GM13976 (cell line): ENCODE measurements around the gene ZIC5.

Source experiments
- DNase-seq: peaks from one replicate; pipeline ENCODE4 v3.0.0; 2012; ENCODE audit warnings: low spot score
- CTCF ChIP-seq: IDR thresholded peaks from 2 replicates; pipeline ENCODE4 v1.5.1; 2012; ENCODE audit warnings: borderline replicate concordance, mild to moderate bottlenecking; ENCODE audit not compliant: insufficient read depth; ENCODE audit errors: extremely low read depth, missing control alignments, control extremely low read depth
- in situ Hi-C: fragments of 300-500 bp; cut with MboI; formaldehyde crosslinking; loops from one replicate; pipeline ENCODE4 v1.12.0; 2022; ENCODE audit warnings: low sequenced_read_pairs, mixed read lengths, inconsistent platforms; ENCODE audit not compliant: unreplicated experiment

The ZIC5 gene

GRCh38 chr13:99971576-99972189 is at the start of gene ZIC5:
ZIC5 (minus strand) TSS chr13:99971767; CDS start chr13:99971603, 164 bp downstream.
- in situ Hi-C loops = no loop called here
- DNase-seq = no peak
- TF ChIP-seq CTCF = no peak

- in situ Hi-C loops = no loop called here
- no peak for DNase-seq
- TF ChIP-seq CTCF = no peak
Observed at GRCh38 chr13:100019780-100020356, 48.3 kb upstream of the ZIC5 start.

- in situ Hi-C loops = no loop called here
- no peak for TF ChIP-seq CTCF
- no peak for DNase-seq
Observed at GRCh38 chr13:100014621-100015020, 43.1 kb upstream of the ZIC5 start.

- TF ChIP-seq CTCF = no peak
- in situ Hi-C loops = no loop called here
- no peak for DNase-seq
Observed at GRCh38 chr13:99998261-99998660, 26.7 kb upstream of the ZIC5 start.

- in situ Hi-C loops = no loop called here
- no peak for TF ChIP-seq CTCF
- DNase-seq = no peak
Observed at GRCh38 chr13:99997702-99998214, 26.2 kb upstream of the ZIC5 start.

- TF ChIP-seq CTCF = no peak
- no peak for DNase-seq
- in situ Hi-C loops = no loop called here
Observed at GRCh38 chr13:99996381-99996973, 24.9 kb upstream of the ZIC5 start.
